Measurements from ENCODE around the gene GPR157.

Gene GPR157

DNA sequence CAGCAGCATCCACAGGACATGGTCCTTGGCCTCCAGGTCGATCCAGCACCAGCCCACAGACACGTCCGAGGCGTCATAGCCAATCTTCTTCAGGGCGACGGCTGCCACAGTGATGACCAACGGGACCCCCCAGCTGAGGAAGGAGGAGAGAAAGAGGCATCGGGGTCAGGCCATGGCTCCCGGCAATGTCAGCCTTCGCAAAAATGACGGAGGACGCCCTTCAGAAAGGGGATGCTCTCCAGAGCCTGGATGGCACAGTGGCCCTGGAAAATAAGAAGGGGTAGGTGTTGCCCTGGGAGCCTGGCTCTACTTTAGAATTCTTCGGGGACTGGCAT is 17.6 kb downstream of the GPR157 start:
- no peak overlapping the region for H3K9ac ChIP-seq (ENCODE audit: low read length)
- no peak overlapping the region for H4K8ac ChIP-seq (ENCODE audit: low read length)
- H3K23ac ChIP-seq (ENCODE audit: low read length in 2 of 2) = no peak overlapping the region
- H3K79me1 ChIP-seq (replicated peaks; ENCODE audit: low read length, poor library complexity, severe bottlenecking) = peaks cover 1% of the 10 kb centered on the region
- no peak overlapping the region for H3K4me3 ChIP-seq (ENCODE audit: insufficient read depth in 1 of 2, low read depth in 1 of 2, low read length in 2 of 2)
- no peaks in the 10 kb centered on the region for H3K9me3 ChIP-seq (ENCODE audit: control insufficient read depth, low read length)
- H2BK5ac ChIP-seq (ENCODE audit: low read depth, low read length, poor library complexity, severe bottlenecking) = no peak overlapping the region
- no peak overlapping the region for H2AK5ac ChIP-seq (ENCODE audit: low read length, severe bottlenecking)
- no peak overlapping the region for H2BK15ac ChIP-seq (ENCODE audit: low read depth, poor library complexity, severe bottlenecking)
- H3K14ac ChIP-seq (ENCODE audit: low read length in 2 of 2) = no peak overlapping the region
- no peak for DNase-seq
- H3K4me2 ChIP-seq (ENCODE audit: low read length, poor library complexity, severe bottlenecking) = no peak overlapping the region
- no peak overlapping the region for H3K4ac ChIP-seq (ENCODE audit: low read depth in 1 of 2, low read length in 2 of 2)
- H3K36me3 ChIP-seq (ENCODE audit: control insufficient read depth in 1 of 2, insufficient read depth in 2 of 2, low read depth in 1 of 2, low read length in 2 of 2) = peaks cover 8 to 16% of the 10 kb centered on the region in 2 experiments
- H2BK12ac ChIP-seq (ENCODE audit: low read length in 2 of 2) = no peak overlapping the region
- H2BK120ac ChIP-seq (ENCODE audit: low read depth, low read length) = no peak overlapping the region
- no peaks in the 10 kb centered on the region for H3K27me3 ChIP-seq (ENCODE audit: control insufficient read depth in 1 of 2, insufficient read depth in 1 of 2, low read length in 2 of 2)
- H4K91ac ChIP-seq (ENCODE audit: low read length) = no peak overlapping the region
- no peak overlapping the region for H2AFZ ChIP-seq (ENCODE audit: low read depth, low read length)
- no peak overlapping the region for H3K18ac ChIP-seq (ENCODE audit: low read depth in 1 of 2, low read length in 2 of 2)
- H3K4me1 ChIP-seq (ENCODE audit: control insufficient read depth, insufficient read depth, low read depth, low read length) = peaks cover 6% of the 10 kb centered on the region
- 91% methylated on average over 13 of the region's 13 CpGs for WGBS
- no peak overlapping the region for H3K27ac ChIP-seq (ENCODE audit: low read length, poor library complexity, severe bottlenecking)

DNA sequence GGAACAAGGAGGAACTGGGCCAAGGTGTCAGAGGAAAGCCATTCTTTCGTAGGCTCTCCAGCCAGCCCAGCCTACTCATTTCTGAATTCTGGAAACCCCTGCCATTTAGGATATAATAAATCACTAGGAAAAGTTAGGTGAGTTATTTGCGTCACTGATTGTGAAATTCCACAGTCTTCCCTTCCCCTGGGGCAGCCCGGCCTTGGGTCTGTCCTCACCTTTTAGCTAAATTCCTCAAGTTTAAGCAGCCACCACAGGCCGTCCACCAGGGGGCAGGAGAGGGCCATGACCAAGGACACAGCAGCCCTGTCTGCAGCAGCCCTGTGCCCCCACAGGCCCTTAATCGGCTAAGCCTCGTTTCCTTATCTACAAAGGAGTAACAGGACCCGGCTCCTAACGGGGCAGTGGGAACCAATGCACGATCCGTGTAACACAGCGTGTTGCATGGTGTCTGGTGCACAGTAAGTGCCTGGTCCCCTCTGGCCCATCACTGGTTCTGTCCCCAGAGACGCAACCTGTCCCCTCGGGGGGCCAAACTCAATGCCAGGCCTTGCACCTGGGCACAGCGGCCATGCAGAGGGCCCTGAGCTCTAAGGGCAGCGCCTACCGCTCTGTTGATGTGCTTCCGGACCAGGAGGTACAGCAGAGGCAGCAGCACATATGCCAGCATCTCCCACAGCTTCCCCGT is 18.1 kb downstream of the GPR157 start:
- Histone ChIP-seq H3K9ac (ENCODE audit: low read length) (no peak overlapping the region), H2BK12ac (ENCODE audit: low read length in 2 of 2) (no peak overlapping the region), H4K8ac (ENCODE audit: low read length) (no peak overlapping the region), H4K91ac (ENCODE audit: low read length) (peak overlapping the region; percentile 19), H3K36me3 (ENCODE audit: control insufficient read depth in 1 of 2, insufficient read depth in 2 of 2, low read depth in 1 of 2, low read length in 2 of 2) (peaks cover 8 to 19% of the 10 kb centered on the region in 2 experiments), H3K4ac (ENCODE audit: low read depth in 1 of 2, low read length in 2 of 2) (no peak overlapping the region), H3K18ac (ENCODE audit: low read depth in 1 of 2, low read length in 2 of 2) (no peak overlapping the region), H3K4me2 (ENCODE audit: low read length, poor library complexity, severe bottlenecking) (no peak overlapping the region), H3K27ac (ENCODE audit: low read length, poor library complexity, severe bottlenecking) (no peak overlapping the region), H3K27me3 (ENCODE audit: control insufficient read depth in 1 of 2, insufficient read depth in 1 of 2, low read length in 2 of 2) (no peaks in the 10 kb centered on the region), H3K14ac (ENCODE audit: low read length in 2 of 2) (no peak overlapping the region), H3K9me3 (ENCODE audit: control insufficient read depth, low read length) (no peaks in the 10 kb centered on the region), H2BK15ac (ENCODE audit: low read depth, poor library complexity, severe bottlenecking) (no peak overlapping the region), H3K4me1 (ENCODE audit: control insufficient read depth, insufficient read depth, low read depth, low read length) (peaks cover 6% of the 10 kb centered on the region), H2BK120ac (ENCODE audit: low read depth, low read length) (no peak overlapping the region), H2BK5ac (ENCODE audit: low read depth, low read length, poor library complexity, severe bottlenecking) (no peak overlapping the region), H3K23ac (ENCODE audit: low read length in 2 of 2) (no peak overlapping the region), H2AFZ (ENCODE audit: low read depth, low read length) (no peak overlapping the region), H3K79me1 (replicated peaks; ENCODE audit: low read length, poor library complexity, severe bottlenecking) (peaks cover 1% of the 10 kb centered on the region), H3K4me3 (ENCODE audit: insufficient read depth in 1 of 2, low read depth in 1 of 2, low read length in 2 of 2) (no peak overlapping the region), H2AK5ac (ENCODE audit: low read length, severe bottlenecking) (no peak overlapping the region)
- 40% methylated on average over 18 of the region's 18 CpGs for WGBS
- peak; percentile 83 for DNase-seq

DNA sequence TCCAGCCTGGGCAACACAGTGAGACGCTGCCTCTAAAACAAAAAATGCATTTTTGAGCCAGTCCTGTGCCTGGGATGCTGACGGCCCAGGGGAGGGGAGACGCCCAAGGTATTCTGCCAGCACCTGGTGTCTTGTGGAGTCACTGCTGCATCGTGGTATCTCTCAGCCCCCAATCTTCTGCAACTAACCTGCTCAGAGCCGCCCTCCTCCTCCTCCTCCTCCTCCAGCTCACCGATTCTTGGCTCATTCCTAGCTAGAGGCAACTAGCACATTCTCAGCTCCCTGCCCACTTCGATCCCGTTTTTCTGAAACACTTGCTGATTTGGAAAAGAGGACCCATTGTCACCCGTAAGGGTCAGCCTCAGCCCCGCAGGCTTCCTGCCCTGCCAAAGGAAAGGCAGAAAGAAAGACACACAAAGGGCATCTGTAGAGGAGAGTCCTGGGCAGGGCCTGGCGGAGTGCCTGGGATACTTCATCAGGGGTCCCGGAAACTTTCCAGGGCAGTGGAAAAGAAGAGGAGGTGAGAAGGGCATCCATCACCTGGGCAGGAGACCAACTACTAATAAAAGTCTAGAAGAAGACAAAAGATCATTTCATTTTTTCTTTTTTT is 20.7 kb downstream of the GPR157 start:
- Histone ChIP-seq H3K36me3 (ENCODE audit: control insufficient read depth in 1 of 2, insufficient read depth in 2 of 2, low read depth in 1 of 2, low read length in 2 of 2) (peaks cover 21 to 38% of the 10 kb centered on the region in 2 experiments), H3K23ac (ENCODE audit: low read length in 2 of 2) (no peak overlapping the region), H2AK5ac (ENCODE audit: low read length, severe bottlenecking) (no peak overlapping the region), H4K91ac (ENCODE audit: low read length) (no peak overlapping the region), H3K18ac (ENCODE audit: low read depth in 1 of 2, low read length in 2 of 2) (no peak overlapping the region), H3K4me2 (ENCODE audit: low read length, poor library complexity, severe bottlenecking) (no peak overlapping the region), H2BK5ac (ENCODE audit: low read depth, low read length, poor library complexity, severe bottlenecking) (no peak overlapping the region), H3K4me3 (ENCODE audit: insufficient read depth in 1 of 2, low read depth in 1 of 2, low read length in 2 of 2) (no peak overlapping the region), H4K8ac (ENCODE audit: low read length) (no peak overlapping the region), H2BK120ac (ENCODE audit: low read depth, low read length) (no peak overlapping the region), H2AFZ (ENCODE audit: low read depth, low read length) (no peak overlapping the region), H3K14ac (ENCODE audit: low read length in 2 of 2) (no peak overlapping the region), H3K9ac (ENCODE audit: low read length) (no peak overlapping the region), H3K9me3 (ENCODE audit: control insufficient read depth, low read length) (no peaks in the 10 kb centered on the region), H3K27ac (ENCODE audit: low read length, poor library complexity, severe bottlenecking) (no peak overlapping the region), H3K27me3 (ENCODE audit: control insufficient read depth in 1 of 2, insufficient read depth in 1 of 2, low read length in 2 of 2) (no peaks in the 10 kb centered on the region), H3K4me1 (ENCODE audit: control insufficient read depth, insufficient read depth, low read depth, low read length) (peaks cover 8% of the 10 kb centered on the region), H2BK15ac (ENCODE audit: low read depth, poor library complexity, severe bottlenecking) (no peak overlapping the region), H3K79me1 (replicated peaks; ENCODE audit: low read length, poor library complexity, severe bottlenecking) (no peaks in the 10 kb centered on the region), H3K4ac (ENCODE audit: low read depth in 1 of 2, low read length in 2 of 2) (no peak overlapping the region), H2BK12ac (ENCODE audit: low read length in 2 of 2) (no peak overlapping the region)
- 93% methylated on average over 12 of the region's 12 CpGs for WGBS
- no peak for DNase-seq

DNA sequence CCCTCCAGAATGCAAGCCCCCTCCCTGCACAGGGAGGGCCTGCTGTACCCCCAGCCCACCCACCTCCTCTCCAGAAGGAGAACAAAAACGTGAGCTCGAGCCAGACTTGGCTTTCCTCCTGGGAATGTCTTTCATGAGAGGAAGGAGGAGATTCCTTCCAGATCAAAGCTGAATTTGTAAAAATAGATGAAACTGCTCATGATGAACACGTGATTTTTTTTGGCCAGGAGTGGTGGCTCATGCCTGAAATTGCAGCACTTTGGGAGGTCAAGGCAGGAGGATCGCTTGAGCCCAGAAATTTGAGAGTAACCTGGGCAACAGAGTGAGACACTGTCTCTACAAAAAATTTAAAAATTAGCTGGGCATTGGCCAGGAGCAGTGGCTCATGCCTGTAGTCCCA is 21.8 kb downstream of the GPR157 start:
- no peak overlapping the region for H3K4ac ChIP-seq (ENCODE audit: low read depth in 1 of 2, low read length in 2 of 2)
- H2AK5ac ChIP-seq (ENCODE audit: low read length, severe bottlenecking) = no peak overlapping the region
- H3K4me2 ChIP-seq (ENCODE audit: low read length, poor library complexity, severe bottlenecking) = no peak overlapping the region
- no peak overlapping the region for H3K27ac ChIP-seq (ENCODE audit: low read length, poor library complexity, severe bottlenecking)
- H2BK12ac ChIP-seq (ENCODE audit: low read length in 2 of 2) = no peak overlapping the region
- H2BK15ac ChIP-seq (ENCODE audit: low read depth, poor library complexity, severe bottlenecking) = no peak overlapping the region
- no peak overlapping the region for H3K18ac ChIP-seq (ENCODE audit: low read depth in 1 of 2, low read length in 2 of 2)
- no peaks in the 10 kb centered on the region for H3K27me3 ChIP-seq (ENCODE audit: control insufficient read depth in 1 of 2, insufficient read depth in 1 of 2, low read length in 2 of 2)
- no peak overlapping the region for H4K8ac ChIP-seq (ENCODE audit: low read length)
- H4K91ac ChIP-seq (ENCODE audit: low read length) = no peak overlapping the region
- no peak for DNase-seq
- no peak overlapping the region for H3K9ac ChIP-seq (ENCODE audit: low read length)
- no peaks in the 10 kb centered on the region for H3K79me1 ChIP-seq (replicated peaks; ENCODE audit: low read length, poor library complexity, severe bottlenecking)
- no peak overlapping the region for H3K4me3 ChIP-seq (ENCODE audit: insufficient read depth in 1 of 2, low read depth in 1 of 2, low read length in 2 of 2)
- peaks cover 5% of the 10 kb centered on the region for H3K4me1 ChIP-seq (ENCODE audit: control insufficient read depth, insufficient read depth, low read depth, low read length)
- 80% methylated on average over 4 of the region's 4 CpGs for WGBS
- H2BK120ac ChIP-seq (ENCODE audit: low read depth, low read length) = no peak overlapping the region
- no peak overlapping the region for H2AFZ ChIP-seq (ENCODE audit: low read depth, low read length)
- no peak overlapping the region for H3K14ac ChIP-seq (ENCODE audit: low read length in 2 of 2)
- no peak overlapping the region for H2BK5ac ChIP-seq (ENCODE audit: low read depth, low read length, poor library complexity, severe bottlenecking)
- H3K9me3 ChIP-seq (ENCODE audit: control insufficient read depth, low read length) = no peaks in the 10 kb centered on the region
- peaks cover 23 to 38% of the 10 kb centered on the region in 2 experiments for H3K36me3 ChIP-seq (ENCODE audit: control insufficient read depth in 1 of 2, insufficient read depth in 2 of 2, low read depth in 1 of 2, low read length in 2 of 2)
- no peak overlapping the region for H3K23ac ChIP-seq (ENCODE audit: low read length in 2 of 2)
